ENCODE measurements around the gene ZFPL1. TPM values are rescaled to one million over a fixed set of nuclear protein-coding genes. Genes with fewer than 3 reads are reported as not detected.

Gene ZFPL1
- total and polyA plus RNA-seq, 9 of the 15 experiments (the other 6 are each of a cell fraction or from before 2014, with no cell fraction given) = 3.7 to 37.5 (median 22.7) TPM

DNA sequence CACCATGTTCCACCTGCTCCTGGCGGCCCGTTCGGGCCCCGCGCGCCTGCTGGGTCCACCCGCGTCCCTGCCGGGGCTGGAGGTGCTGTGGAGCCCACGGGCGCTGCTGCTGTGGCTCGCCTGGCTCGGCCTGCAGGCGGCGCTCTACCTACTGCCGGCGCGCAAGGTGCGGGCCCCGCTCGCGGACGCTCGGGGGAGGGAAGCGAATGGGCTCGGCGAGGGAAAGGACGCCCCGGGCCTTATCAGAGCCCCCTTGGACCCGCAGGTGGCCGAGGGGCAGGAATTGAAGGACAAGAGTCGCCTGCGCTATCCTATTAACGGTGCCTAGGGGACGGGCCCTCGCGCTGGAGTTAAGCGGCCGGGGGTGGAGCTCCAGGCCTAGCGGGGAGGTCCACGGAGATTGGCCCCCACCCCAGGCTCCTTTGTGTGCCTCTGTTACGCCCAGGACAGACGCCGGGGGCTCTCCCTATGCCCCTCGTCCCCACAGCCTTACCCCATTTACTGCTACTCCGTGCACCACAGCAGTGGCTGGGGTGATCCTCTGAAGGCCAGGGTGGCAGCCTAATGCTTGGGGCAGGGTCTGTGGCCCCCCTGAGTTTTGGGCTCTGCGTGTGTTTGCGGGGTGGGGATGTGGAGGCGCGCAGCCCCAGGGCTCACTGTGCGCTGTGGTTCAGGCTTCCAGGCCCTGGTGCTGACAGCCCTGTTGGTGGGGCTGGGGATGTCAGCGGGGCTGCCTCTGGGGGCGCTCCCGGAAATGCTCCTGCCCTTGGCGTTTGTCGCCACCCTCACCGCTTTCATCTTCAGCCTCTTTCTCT, 28.7 kb downstream of the ZFPL1 start (continued):
- no peak for TF ChIP-seq SRSF1 (IDR thresholded peaks at IDR 0.05; ENCODE audit: low read depth, low read length)
- peak; percentile 66 for TF ChIP-seq PCBP1 (IDR thresholded peaks at IDR 0.05; ENCODE audit: low read depth, low read length, poor library complexity, severe bottlenecking)
- TF ChIP-seq TAF7 (tag; IDR thresholded peaks at IDR 0.05) = 0 out of 2 replicates have a peak, but pooled peaks have one; percentile 24
- no peak for TF ChIP-seq RFX7 (CRISPR knock-in tag; IDR thresholded peaks at IDR 0.05)
- no peak for TF ChIP-seq TRIM28 (IDR thresholded peaks at IDR 0.05)
- TF ChIP-seq, protein P1, sequence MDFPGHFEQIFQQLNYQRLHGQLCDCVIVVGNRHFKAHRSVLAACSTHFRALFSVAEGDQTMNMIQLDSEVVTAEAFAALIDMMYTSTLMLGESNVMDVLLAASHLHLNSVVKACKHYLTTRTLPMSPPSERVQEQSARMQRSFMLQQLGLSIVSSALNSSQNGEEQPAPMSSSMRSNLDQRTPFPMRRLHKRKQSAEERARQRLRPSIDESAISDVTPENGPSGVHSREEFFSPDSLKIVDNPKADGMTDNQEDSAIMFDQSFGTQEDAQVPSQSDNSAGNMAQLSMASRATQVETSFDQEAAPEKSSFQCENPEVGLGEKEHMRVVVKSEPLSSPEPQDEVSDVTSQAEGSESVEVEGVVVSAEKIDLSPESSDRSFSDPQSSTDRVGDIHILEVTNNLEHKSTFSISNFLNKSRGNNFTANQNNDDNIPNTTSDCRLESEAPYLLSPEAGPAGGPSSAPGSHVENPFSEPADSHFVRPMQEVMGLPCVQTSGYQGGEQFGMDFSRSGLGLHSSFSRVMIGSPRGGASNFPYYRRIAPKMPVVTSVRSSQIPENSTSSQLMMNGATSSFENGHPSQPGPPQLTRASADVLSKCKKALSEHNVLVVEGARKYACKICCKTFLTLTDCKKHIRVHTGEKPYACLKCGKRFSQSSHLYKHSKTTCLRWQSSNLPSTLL (IDR thresholded peaks at IDR 0.05) = no peak
- TF ChIP-seq DIDO1 (tag; IDR thresholded peaks at IDR 0.05; ENCODE audit: low read depth) = no peak
- TF ChIP-seq ZBTB17 (CRISPR knock-in tag; IDR thresholded peaks at IDR 0.05) = no peak
- TF ChIP-seq TOE1 (IDR thresholded peaks at IDR 0.05; ENCODE audit: borderline replicate concordance) = 0 out of 2 replicates have a peak, but pooled peaks have one; percentile 38
- no peak for TF ChIP-seq TOE1 (CRISPR knock-in tag; IDR thresholded peaks at IDR 0.05; ENCODE audit: borderline replicate concordance, low read depth)
- TF ChIP-seq NONO (IDR thresholded peaks at IDR 0.05; ENCODE audit: low read depth in 2 of 2, low read length in 1 of 2) = peak in 1 of 2 experiments; percentile 94; a peak in 2 of 4 replicates
- TF ChIP-seq ZNF696 (CRISPR knock-in tag; conservative IDR thresholded peaks at IDR 0.05) = no peak
- no peak for TF ChIP-seq RHOXF2B (CRISPR knock-in tag; conservative IDR thresholded peaks at IDR 0.05)
- no peak for TF ChIP-seq BRF2 (IDR thresholded peaks at IDR 0.05; ENCODE audit: borderline replicate concordance, insufficient read depth, insufficient read length)
- TF ChIP-seq ZFP36 (IDR thresholded peaks at IDR 0.05; ENCODE audit: low read depth, low read length, partially characterized antibody) = peak; percentile 6
- TF ChIP-seq XRCC5 (IDR thresholded peaks at IDR 0.05; ENCODE audit: low read depth, low read length) = peak; percentile 72; the same call in 1 of the 2 replicates
- peak; percentile 46; the same call in 1 of the 2 replicates for TF ChIP-seq ATF7 (IDR thresholded peaks at IDR 0.05)
- peak; percentile 68; the same call in 1 of the 2 replicates for TF ChIP-seq LCOR (CRISPR knock-in tag; IDR thresholded peaks at IDR 0.05)
- no peak for TF ChIP-seq STAT5B (CRISPR knock-in tag; IDR thresholded peaks at IDR 0.05)
- TF ChIP-seq ZNF668 (CRISPR knock-in tag; IDR thresholded peaks at IDR 0.05) = no peak
- TF ChIP-seq FOXP1 (CRISPR knock-in tag; IDR thresholded peaks at IDR 0.05) = 0 out of 2 replicates have a peak, but pooled peaks have one; percentile 29
- TF ChIP-seq ZNF589 (CRISPR knock-in tag; IDR thresholded peaks at IDR 0.05; ENCODE audit: low read depth) = 0 out of 2 replicates have a peak, but pooled peaks have one; percentile 43
- no peak for TF ChIP-seq NUFIP1 (IDR thresholded peaks at IDR 0.05; ENCODE audit: partially characterized antibody)
- TF ChIP-seq HEY1 (CRISPR knock-in tag; IDR thresholded peaks at IDR 0.05; ENCODE audit: borderline replicate concordance) = no peak
- no peak for TF ChIP-seq ZNF395 (CRISPR knock-in tag; IDR thresholded peaks at IDR 0.05)

Measured in K562 (cell line).